ENCODE measurements around the gene KCNMB2. TPM values are rescaled to one million over a fixed set of nuclear protein-coding genes. Genes with fewer than 3 reads are reported as not detected.

The KCNMB2 gene
- polyA plus RNA-seq, 2 donors, result 0.05 to 0.08 TPM

DNA sequence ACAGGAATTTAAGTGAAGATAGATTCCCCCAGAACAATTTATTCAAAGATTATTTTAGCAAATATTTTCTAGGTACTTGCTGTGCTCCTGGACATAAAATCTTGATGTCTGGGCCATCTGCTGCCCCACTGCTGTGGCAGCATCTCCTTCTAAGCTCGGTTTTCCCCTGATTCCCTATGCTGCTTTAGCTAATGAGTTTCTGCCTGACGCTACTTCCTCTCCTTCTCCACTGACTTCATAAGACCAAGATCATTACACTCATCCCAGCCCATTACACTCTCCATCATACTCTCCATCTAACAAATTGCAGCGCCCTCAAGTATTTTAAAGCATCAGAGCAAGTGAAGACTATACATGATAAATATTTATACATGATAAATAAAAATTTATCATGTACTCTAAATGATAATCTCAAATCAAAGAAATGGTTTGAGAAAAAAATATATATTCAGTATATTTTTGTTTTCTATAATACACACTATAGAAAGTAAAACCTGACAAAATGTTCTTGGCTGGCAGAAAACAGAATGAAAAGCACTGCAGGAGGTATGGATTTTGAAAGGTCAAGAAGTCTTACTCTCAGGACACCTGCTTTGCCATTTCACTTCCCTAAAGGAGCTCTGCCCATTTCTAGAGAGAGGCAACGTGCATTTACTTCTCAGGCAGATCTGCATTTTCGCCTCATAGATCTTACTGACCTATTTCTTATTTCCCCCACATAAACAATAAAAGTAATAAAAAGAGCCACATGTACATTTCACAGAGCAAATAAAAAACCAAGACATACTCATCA, 232.0 kb downstream of the KCNMB2 start:
- Histone ChIP-seq H3K36me3 (ENCODE audit: control insufficient read depth in 2 of 2, insufficient read depth in 2 of 2, low read length in 1 of 2) (no peaks in the 10 kb centered on the region), H3K9me3 (ENCODE audit: control insufficient read depth in 2 of 2, insufficient read depth in 1 of 2, low read depth in 1 of 2, low read length in 1 of 2) (no peaks in the 10 kb centered on the region), H3K4me3 (ENCODE audit: low read depth in 1 of 2, low read length in 2 of 2) (no peak overlapping the region), H3K27ac (ENCODE audit: low read depth in 2 of 2, low read length in 1 of 2) (no peak overlapping the region), H3K27me3 (ENCODE audit: control insufficient read depth in 1 of 2, insufficient read depth in 2 of 2, low read length in 2 of 2) (no peaks in the 10 kb centered on the region), H3K4me1 (ENCODE audit: control insufficient read depth in 2 of 2, insufficient read depth in 2 of 2, low read length in 1 of 2) (no peaks in the 10 kb centered on the region)
- WGBS, 2 donors, result 79 to 89% methylated on average over 5 of the region's 5 CpGs

DNA sequence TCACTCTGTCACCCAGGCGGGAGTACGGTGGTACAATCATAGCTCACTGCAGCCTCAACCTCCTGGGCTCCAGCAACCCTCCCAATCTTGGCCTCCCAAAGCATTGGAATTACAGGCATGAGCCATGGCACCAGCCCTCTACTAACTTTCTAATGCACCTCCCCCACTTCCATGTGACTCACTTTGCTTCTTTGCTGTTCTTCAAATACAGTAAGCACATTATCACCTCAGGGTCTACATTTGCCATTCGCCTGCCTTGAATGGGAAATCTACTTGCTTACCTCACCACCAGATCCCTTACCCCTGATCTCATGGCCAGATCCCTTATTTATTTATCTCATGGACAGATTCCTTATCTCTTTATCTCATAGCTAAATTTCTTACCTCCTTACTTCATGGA, 235.3 kb downstream of the KCNMB2 start:
- Histone ChIP-seq H3K27me3 (ENCODE audit: control insufficient read depth in 1 of 2, insufficient read depth in 2 of 2, low read length in 2 of 2) (no peaks in the 10 kb centered on the region), H3K4me1 (ENCODE audit: control insufficient read depth in 2 of 2, insufficient read depth in 2 of 2, low read length in 1 of 2) (no peaks in the 10 kb centered on the region), H3K36me3 (ENCODE audit: control insufficient read depth in 2 of 2, insufficient read depth in 2 of 2, low read length in 1 of 2) (no peaks in the 10 kb centered on the region), H3K27ac (ENCODE audit: low read depth in 2 of 2, low read length in 1 of 2) (no peak overlapping the region), H3K4me3 (ENCODE audit: low read depth in 1 of 2, low read length in 2 of 2) (no peak overlapping the region), H3K9me3 (ENCODE audit: control insufficient read depth in 2 of 2, insufficient read depth in 1 of 2, low read depth in 1 of 2, low read length in 1 of 2) (no peaks in the 10 kb centered on the region)
- WGBS, 2 donors, result 75 to 95% methylated on average over 3 of the region's 3 CpGs

GRCh38 chr3:178772746-178773145, 236.5 kb downstream of the KCNMB2 start:
- WGBS, 2 donors, result 75 to 85% methylated on average over 4 of the region's 4 CpGs
- Histone ChIP-seq H3K27ac (ENCODE audit: low read depth in 2 of 2, low read length in 1 of 2) (no peak overlapping the region), H3K4me3 (ENCODE audit: low read depth in 1 of 2, low read length in 2 of 2) (no peak overlapping the region), H3K4me1 (ENCODE audit: control insufficient read depth in 2 of 2, insufficient read depth in 2 of 2, low read length in 1 of 2) (no peaks in the 10 kb centered on the region), H3K27me3 (ENCODE audit: control insufficient read depth in 1 of 2, insufficient read depth in 2 of 2, low read length in 2 of 2) (no peaks in the 10 kb centered on the region), H3K9me3 (ENCODE audit: control insufficient read depth in 2 of 2, insufficient read depth in 1 of 2, low read depth in 1 of 2, low read length in 1 of 2) (no peaks in the 10 kb centered on the region), H3K36me3 (ENCODE audit: control insufficient read depth in 2 of 2, insufficient read depth in 2 of 2, low read length in 1 of 2) (no peaks in the 10 kb centered on the region)

- no peak overlapping the region for H3K27ac ChIP-seq (ENCODE audit: low read depth in 2 of 2, low read length in 1 of 2)
- H3K9me3 ChIP-seq (ENCODE audit: control insufficient read depth in 2 of 2, insufficient read depth in 1 of 2, low read depth in 1 of 2, low read length in 1 of 2), result no peaks in the 10 kb centered on the region
- no peaks in the 10 kb centered on the region for H3K4me1 ChIP-seq (ENCODE audit: control insufficient read depth in 2 of 2, insufficient read depth in 2 of 2, low read length in 1 of 2)
- H3K36me3 ChIP-seq (ENCODE audit: control insufficient read depth in 2 of 2, insufficient read depth in 2 of 2, low read length in 1 of 2), result no peaks in the 10 kb centered on the region
- no peak overlapping the region for H3K4me3 ChIP-seq (ENCODE audit: low read depth in 1 of 2, low read length in 2 of 2)
- WGBS, 2 donors, result 85 to 98% methylated on average over 1 of the region's 1 CpG
- no peaks in the 10 kb centered on the region for H3K27me3 ChIP-seq (ENCODE audit: control insufficient read depth in 1 of 2, insufficient read depth in 2 of 2, low read length in 2 of 2)
Measured at GRCh38 chr3:178773358-178773757, 237.1 kb downstream of the KCNMB2 start.

GRCh38 chr3:178777718-178778411, 241.6 kb downstream of the KCNMB2 start:
- Histone ChIP-seq H3K27ac (ENCODE audit: low read depth in 2 of 2, low read length in 1 of 2) (no peak overlapping the region), H3K4me1 (ENCODE audit: control insufficient read depth in 2 of 2, insufficient read depth in 2 of 2, low read length in 1 of 2) (no peaks in the 10 kb centered on the region), H3K9me3 (ENCODE audit: control insufficient read depth in 2 of 2, insufficient read depth in 1 of 2, low read depth in 1 of 2, low read length in 1 of 2) (no peaks in the 10 kb centered on the region), H3K4me3 (ENCODE audit: low read depth in 1 of 2, low read length in 2 of 2) (no peak overlapping the region), H3K27me3 (ENCODE audit: control insufficient read depth in 1 of 2, insufficient read depth in 2 of 2, low read length in 2 of 2) (no peaks in the 10 kb centered on the region), H3K36me3 (ENCODE audit: control insufficient read depth in 2 of 2, insufficient read depth in 2 of 2, low read length in 1 of 2) (no peaks in the 10 kb centered on the region)
- 48 to 59% methylated on average over 4 of the region's 4 CpGs for WGBS, 2 donors

- Histone ChIP-seq H3K9me3 (ENCODE audit: control insufficient read depth in 2 of 2, insufficient read depth in 1 of 2, low read depth in 1 of 2, low read length in 1 of 2) (no peaks in the 10 kb centered on the region), H3K27me3 (ENCODE audit: control insufficient read depth in 1 of 2, insufficient read depth in 2 of 2, low read length in 2 of 2) (no peaks in the 10 kb centered on the region)
- 42 to 56% methylated on average over 4 of the region's 4 CpGs for WGBS, 2 donors
Measured at GRCh38 chr3:178778589-178778988, 242.4 kb downstream of the KCNMB2 start.

DNA sequence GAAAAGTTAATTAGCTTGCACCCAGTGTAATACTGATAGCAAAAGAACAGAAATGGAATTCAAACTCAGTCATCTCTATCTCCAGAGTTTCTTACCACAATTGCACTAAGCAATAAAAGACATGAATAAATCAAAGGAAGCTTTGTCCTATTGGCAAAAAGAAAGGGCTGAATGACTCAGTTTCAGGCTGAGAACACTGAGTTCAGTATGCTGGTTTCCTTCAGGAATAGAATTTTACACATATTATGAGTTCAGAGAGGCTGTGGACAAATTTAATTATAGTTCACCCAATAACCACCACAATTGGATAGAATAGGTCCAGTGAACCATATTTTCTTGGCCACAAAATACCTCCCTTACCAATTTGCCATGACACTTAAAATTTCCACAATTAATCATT, 249.7 kb downstream of the KCNMB2 start:
- Histone ChIP-seq H3K9me3 (ENCODE audit: control insufficient read depth in 2 of 2, insufficient read depth in 1 of 2, low read depth in 1 of 2, low read length in 1 of 2) (no peaks in the 10 kb centered on the region), H3K4me1 (ENCODE audit: control insufficient read depth in 2 of 2, insufficient read depth in 2 of 2, low read length in 1 of 2) (no peaks in the 10 kb centered on the region)

More at GRCh38 chr3:178778589-178778988, 242.4 kb downstream of the KCNMB2 start:
- Histone ChIP-seq H3K27ac (ENCODE audit: low read depth in 2 of 2, low read length in 1 of 2) (no peak overlapping the region), H3K36me3 (ENCODE audit: control insufficient read depth in 2 of 2, insufficient read depth in 2 of 2, low read length in 1 of 2) (no peaks in the 10 kb centered on the region), H3K4me3 (ENCODE audit: low read depth in 1 of 2, low read length in 2 of 2) (no peak overlapping the region), H3K4me1 (ENCODE audit: control insufficient read depth in 2 of 2, insufficient read depth in 2 of 2, low read length in 1 of 2) (no peaks in the 10 kb centered on the region)

DNA sequence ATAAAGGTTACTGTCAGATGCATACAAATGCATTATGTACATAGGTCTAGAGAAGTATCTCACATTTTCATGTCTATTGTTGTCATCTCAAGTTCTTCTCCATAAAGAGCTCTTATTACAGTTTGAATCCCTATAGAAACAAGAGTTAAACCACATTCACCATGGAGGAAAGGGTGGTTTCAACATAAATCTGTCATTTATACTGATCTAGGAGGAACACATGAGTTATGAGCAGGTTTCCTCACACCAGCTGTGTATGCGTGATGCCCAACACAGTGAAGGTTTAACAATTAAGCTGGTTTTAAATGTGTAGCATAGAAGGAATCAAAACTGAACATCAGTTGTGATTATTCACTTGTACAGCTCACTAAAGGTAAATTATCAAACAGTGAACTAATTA, 251.7 kb downstream of the KCNMB2 start:
- no peaks in the 10 kb centered on the region for H3K36me3 ChIP-seq (ENCODE audit: control insufficient read depth in 2 of 2, insufficient read depth in 2 of 2, low read length in 1 of 2)
- 44 to 67% methylated on average over 1 of the region's 1 CpG for WGBS, 2 donors
- no peak overlapping the region for H3K27ac ChIP-seq (ENCODE audit: low read depth in 2 of 2, low read length in 1 of 2)
- H3K4me3 ChIP-seq (ENCODE audit: low read depth in 1 of 2, low read length in 2 of 2), result no peak overlapping the region
- H3K27me3 ChIP-seq (ENCODE audit: control insufficient read depth in 1 of 2, insufficient read depth in 2 of 2, low read length in 2 of 2), result no peaks in the 10 kb centered on the region
- H3K9me3 ChIP-seq (ENCODE audit: control insufficient read depth in 2 of 2, insufficient read depth in 1 of 2, low read depth in 1 of 2, low read length in 1 of 2), result peaks cover 0 to 2% of the 10 kb centered on the region in 2 donors
- no peaks in the 10 kb centered on the region for H3K4me1 ChIP-seq (ENCODE audit: control insufficient read depth in 2 of 2, insufficient read depth in 2 of 2, low read length in 1 of 2)

More for the DNA sequence above, 249.7 kb downstream of the KCNMB2 start:
- H3K36me3 ChIP-seq (ENCODE audit: control insufficient read depth in 2 of 2, insufficient read depth in 2 of 2, low read length in 1 of 2), result no peaks in the 10 kb centered on the region
- no peaks in the 10 kb centered on the region for H3K27me3 ChIP-seq (ENCODE audit: control insufficient read depth in 1 of 2, insufficient read depth in 2 of 2, low read length in 2 of 2)
- no peak overlapping the region for H3K4me3 ChIP-seq (ENCODE audit: low read depth in 1 of 2, low read length in 2 of 2)
- H3K27ac ChIP-seq (ENCODE audit: low read depth in 2 of 2, low read length in 1 of 2), result no peak overlapping the region

DNA sequence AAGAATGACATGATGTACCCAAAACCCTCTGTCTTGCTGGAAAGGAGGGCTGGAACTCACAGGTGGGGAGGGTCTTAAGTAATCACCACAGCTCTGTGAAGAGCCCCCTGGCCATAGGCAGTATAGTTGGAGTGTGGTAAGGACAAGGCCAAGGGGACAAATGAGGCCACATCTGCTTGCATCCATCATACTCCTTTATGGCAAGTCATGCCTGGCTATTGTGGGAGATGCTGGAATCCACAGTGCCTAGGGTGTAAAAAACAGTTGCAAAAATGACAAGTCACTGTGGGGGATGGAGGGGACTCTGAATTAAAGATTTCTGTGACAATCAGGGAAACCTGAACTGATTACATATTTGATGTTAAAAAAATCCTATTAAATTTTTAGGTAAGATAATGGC, 258.5 kb downstream of the KCNMB2 start:
- Histone ChIP-seq H3K27ac (ENCODE audit: low read depth in 2 of 2, low read length in 1 of 2) (no peak overlapping the region), H3K4me1 (ENCODE audit: control insufficient read depth in 2 of 2, insufficient read depth in 2 of 2, low read length in 1 of 2) (no peaks in the 10 kb centered on the region), H3K9me3 (ENCODE audit: control insufficient read depth in 2 of 2, insufficient read depth in 1 of 2, low read depth in 1 of 2, low read length in 1 of 2) (peaks cover 0 to 2% of the 10 kb centered on the region in 2 donors), H3K4me3 (ENCODE audit: low read depth in 1 of 2, low read length in 2 of 2) (no peak overlapping the region), H3K36me3 (ENCODE audit: control insufficient read depth in 2 of 2, insufficient read depth in 2 of 2, low read length in 1 of 2) (no peaks in the 10 kb centered on the region), H3K27me3 (ENCODE audit: control insufficient read depth in 1 of 2, insufficient read depth in 2 of 2, low read length in 2 of 2) (no peaks in the 10 kb centered on the region)

- no peaks in the 10 kb centered on the region for H3K36me3 ChIP-seq (ENCODE audit: control insufficient read depth in 2 of 2, insufficient read depth in 2 of 2, low read length in 1 of 2)
- no peaks in the 10 kb centered on the region for H3K4me1 ChIP-seq (ENCODE audit: control insufficient read depth in 2 of 2, insufficient read depth in 2 of 2, low read length in 1 of 2)
- 75 to 77% methylated on average over 2 of the region's 2 CpGs for WGBS, 2 donors
- no peak overlapping the region for H3K27ac ChIP-seq (ENCODE audit: low read depth in 2 of 2, low read length in 1 of 2)
- H3K4me3 ChIP-seq (ENCODE audit: low read depth in 1 of 2, low read length in 2 of 2), result no peak overlapping the region
- no peaks in the 10 kb centered on the region for H3K27me3 ChIP-seq (ENCODE audit: control insufficient read depth in 1 of 2, insufficient read depth in 2 of 2, low read length in 2 of 2)
- H3K9me3 ChIP-seq (ENCODE audit: control insufficient read depth in 2 of 2, insufficient read depth in 1 of 2, low read depth in 1 of 2, low read length in 1 of 2), result peaks cover 0 to 2% of the 10 kb centered on the region in 2 donors
Measured at GRCh38 chr3:178795349-178795748, 259.1 kb downstream of the KCNMB2 start.
